Measurements from ENCODE around the gene GLI1.

GLI1 gene

DNA sequence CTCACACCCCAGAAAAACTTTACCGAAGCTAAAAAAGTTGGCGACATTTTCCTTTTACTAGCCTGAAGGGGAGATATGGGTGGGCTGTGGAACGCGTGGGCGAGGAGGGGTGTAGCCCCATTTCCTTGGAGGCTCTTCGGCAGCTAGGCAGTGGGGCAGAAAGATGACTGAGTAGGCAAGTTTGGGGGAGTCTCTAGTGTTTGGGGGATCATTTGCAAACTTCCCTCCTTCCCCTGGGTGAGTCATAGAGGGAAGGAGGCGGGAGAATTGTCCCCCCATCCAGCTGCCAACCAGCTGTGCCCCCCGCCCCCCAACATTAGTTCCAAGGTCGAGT, 2.3 kb downstream of the GLI1 start:
- peak; percentile 20 for DNase-seq

DNA sequence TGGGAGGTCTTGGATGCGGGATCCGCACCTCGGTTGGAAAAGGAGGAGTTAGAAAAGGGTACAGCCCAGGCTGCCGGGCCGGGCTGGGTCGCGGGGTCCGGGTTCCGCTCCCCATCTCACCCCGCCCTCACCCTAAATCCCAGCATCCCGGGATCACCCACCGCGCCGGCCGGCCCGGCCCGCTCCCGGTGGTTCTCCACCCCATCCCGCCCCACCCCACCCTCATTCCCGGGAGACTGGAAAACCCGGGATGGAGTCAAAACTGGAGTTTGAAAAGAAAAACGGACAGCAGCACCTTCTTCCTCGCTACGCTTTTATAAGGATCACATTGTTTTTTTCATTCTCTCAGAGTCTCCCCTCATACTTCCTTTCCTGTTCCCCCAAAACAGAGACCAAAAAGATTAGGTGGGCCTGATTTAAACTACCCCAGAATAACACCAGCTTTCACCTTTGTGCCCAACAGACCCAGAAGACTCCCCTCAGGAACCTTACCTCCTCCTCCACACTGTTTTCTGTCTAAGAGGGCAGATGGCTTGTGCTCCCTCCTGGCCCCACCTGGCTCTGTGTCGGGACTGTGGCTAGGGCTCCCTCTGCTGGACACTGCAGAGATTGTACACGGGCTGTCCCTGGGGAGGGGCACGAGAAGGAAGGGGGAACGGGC, 2.8 kb downstream of the GLI1 start:
- DNase-seq = peak; percentile 92

DNA sequence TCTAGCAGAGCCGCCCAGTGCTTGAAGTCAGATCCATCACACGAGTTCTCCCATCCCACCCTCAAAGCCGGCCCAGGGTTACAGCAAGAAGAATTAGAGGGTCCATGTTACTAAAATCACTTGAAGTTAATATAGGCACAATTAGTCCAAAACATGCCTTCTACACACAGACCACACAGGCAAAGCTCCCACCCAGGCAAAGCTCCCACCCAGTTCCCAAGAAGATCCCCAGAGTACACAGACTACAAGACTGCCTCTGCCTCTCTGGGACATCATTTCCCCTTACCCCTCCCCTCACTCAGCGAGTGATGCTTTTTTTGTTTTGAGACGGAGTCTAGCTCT, 3.3 kb downstream of the GLI1 start:
- no peak for DNase-seq

- DNase-seq = no peak
Measured at GRCh38 chr12:57464569-57464968, 5.0 kb downstream of the GLI1 start.

DNA sequence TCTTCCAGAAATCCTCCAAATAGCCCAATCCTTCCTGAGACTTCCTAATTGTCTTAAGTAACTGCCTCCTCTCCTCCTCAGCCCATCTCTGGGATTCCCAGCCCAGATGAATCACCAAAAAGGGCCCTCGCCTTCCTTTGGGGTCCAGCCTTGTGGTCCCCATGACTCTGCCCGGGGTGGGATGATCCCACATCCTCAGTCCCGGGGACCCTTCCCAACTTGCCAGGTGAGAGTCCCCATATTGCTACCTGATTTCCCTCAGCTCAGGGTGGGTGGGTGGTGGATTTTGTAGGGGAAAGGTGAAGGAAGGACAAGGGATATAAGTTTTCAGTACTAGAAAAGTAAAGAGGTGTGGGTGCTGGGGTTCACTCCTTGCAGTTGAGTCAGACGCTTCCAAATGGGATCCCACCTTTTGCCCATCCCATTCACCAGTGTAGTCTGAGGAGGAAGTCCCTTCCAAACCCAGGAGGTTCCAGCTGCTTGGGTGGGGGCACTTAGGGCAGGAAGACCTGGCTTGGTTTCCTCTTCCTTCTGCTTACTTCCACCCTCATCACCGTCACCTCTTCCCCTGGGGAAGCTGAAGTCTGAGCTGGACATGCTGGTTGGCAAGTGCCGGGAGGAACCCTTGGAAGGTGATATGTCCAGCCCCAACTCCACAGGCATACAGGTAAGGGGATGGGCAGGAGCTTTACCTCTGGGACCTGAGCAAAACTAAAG, 5.6 kb downstream of the GLI1 start:
- no peak for DNase-seq

DNA sequence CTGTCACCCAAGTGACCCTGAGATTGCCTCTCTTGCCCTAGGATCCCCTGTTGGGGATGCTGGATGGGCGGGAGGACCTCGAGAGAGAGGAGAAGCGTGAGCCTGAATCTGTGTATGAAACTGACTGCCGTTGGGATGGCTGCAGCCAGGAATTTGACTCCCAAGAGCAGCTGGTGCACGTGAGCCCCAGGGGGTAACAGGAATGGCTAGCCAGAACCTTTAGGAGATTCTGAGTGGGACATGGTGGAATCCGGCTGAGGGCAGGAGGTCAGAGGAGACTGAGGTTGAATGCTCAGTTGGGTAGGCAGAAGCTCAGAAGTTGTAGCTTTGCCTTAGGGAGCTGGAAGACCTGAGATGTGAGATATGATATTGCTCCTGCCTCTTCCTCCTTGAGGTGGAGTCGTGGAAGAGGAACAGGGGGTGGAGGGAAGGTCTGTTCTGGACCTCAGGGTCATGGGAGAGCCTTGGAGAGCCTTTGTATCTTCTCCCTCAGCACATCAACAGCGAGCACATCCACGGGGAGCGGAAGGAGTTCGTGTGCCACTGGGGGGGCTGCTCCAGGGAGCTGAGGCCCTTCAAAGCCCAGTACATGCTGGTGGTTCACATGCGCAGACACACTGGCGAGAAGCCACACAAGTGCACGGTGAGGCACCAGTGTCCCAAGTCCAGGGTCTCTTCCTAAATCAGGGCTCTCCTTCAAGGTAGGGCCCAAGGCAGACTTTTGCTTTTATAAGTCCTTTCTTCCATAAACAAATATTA, 6.3 kb downstream of the GLI1 start:
- no peak for DNase-seq

DNA sequence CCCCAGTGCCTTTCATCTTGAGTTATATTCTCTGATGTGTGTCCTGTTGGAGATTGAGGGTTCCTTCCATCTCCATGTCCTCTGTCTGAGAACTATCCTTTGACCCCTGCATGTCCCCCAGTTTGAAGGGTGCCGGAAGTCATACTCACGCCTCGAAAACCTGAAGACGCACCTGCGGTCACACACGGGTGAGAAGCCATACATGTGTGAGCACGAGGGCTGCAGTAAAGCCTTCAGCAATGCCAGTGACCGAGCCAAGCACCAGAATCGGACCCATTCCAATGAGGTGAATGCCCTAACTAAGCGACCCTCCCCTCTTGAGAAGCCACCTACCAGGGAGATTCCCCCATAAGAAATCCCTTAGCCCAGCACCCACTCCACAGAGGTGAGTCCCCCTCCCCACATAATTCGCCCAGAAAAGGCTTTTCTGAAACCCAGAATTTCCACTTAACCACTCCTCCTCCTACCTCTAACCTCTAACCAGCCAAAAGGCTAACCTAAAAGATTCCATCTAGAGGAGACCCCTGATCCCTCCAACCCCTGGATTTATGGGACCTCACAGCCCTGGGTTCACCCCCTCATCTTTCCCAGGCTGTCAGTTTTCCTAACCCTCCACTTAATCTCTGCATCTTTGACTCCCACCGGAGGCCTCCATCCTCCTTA, 7.8 kb downstream of the GLI1 start:
- no peak for DNase-seq

DNA sequence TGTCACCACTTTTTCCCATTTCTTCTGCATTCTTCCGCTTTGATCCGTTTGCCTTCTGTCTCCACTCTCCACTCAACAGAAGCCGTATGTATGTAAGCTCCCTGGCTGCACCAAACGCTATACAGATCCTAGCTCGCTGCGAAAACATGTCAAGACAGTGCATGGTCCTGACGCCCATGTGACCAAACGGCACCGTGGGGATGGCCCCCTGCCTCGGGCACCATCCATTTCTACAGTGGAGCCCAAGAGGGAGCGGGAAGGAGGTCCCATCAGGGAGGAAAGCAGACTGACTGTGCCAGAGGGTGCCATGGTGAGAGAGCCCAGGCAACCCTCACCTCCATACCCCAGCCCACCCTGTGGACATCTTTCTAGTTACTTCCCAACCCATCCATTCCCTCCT, 8.3 kb downstream of the GLI1 start:
- no peak for DNase-seq

DNA sequence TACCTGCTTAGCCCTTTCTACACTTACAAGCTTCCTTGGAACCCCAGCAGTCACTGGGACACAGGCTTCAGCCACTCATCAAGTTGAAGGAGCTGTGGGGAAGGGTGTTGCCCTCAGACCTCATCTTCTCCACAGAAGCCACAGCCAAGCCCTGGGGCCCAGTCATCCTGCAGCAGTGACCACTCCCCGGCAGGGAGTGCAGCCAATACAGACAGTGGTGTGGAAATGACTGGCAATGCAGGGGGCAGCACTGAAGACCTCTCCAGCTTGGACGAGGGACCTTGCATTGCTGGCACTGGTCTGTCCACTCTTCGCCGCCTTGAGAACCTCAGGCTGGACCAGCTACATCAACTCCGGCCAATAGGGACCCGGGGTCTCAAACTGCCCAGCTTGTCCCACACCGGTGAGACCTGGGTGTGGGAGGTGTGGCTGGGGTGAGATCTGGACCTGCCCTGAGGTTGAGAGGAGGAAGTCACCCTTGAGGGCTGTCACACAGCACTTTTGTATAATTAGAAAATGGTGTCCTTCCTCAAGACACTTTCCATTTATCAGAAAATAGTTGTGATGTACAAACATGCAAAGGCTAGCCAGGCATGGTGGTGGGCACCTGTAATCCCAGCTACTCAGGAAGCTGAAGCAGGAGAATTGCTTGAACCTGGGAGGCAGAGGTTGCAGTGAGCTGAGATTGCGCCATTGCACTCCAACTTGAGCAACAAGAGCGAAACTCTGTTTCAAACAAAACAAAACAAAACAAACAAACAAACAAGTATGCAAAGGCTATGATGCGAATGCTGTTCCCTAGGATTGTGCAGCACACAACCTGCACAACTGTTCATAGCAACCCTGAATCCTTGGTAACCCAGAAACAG, 9.9 kb downstream of the GLI1 start:
- DNase-seq = no peak

GRCh38 chr12:57470286-57470969, 10.8 kb downstream of the GLI1 start:
- DNase-seq = no peak

DNA sequence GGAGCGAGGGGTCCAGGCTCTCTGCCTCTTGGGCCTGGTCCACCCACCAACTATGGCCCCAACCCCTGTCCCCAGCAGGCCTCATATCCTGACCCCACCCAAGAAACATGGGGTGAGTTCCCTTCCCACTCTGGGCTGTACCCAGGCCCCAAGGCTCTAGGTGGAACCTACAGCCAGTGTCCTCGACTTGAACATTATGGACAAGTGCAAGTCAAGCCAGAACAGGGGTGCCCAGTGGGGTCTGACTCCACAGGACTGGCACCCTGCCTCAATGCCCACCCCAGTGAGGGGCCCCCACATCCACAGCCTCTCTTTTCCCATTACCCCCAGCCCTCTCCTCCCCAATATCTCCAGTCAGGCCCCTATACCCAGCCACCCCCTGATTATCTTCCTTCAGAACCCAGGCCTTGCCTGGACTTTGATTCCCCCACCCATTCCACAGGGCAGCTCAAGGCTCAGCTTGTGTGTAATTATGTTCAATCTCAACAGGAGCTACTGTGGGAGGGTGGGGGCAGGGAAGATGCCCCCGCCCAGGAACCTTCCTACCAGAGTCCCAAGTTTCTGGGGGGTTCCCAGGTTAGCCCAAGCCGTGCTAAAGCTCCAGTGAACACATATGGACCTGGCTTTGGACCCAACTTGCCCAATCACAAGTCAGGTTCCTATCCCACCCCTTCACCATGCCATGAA, 11.5 kb downstream of the GLI1 start:
- DNase-seq = no peak

- no peak for DNase-seq
Measured at GRCh38 chr12:57471661-57472060, 12.1 kb downstream of the GLI1 start.

DNA sequence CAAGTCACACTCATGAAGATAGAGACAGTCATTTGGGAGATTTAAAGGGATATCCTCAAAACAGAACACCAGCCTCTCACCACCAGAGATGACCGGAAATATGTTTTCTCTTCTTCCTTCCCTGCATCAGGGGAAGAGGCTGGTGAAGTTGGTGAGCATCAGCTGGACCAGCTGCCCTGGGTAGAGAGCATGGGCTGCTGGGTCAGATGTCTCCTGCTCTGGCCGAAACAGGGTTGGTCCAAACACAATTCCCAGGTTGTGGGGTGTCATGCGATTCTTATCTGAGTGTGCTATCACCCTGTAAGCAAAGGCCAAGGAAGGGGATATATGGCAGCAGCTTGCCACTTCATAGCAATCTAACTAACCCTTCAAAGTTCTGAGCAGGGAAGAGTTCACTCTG, 12.8 kb downstream of the GLI1 start:
- DNase-seq = no peak

DNA sequence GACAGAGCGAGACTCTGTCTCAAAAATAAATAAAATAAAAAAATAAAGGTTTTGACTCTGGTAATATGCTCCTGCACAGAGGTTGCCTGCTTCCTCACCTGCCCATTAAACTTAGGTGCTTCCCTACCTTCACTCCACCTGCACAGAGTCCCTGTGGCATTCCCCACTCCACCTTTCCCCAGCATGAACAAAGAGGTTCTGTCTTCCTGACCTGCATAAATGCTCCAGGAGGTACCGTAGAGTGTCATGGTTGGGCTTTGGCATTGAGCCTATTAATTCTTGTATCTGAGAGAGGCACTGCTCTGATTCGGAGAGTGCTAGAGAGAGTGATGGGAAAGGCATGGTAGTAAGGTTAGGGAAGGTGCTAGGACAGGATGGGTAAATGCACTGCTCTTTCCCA, 13.8 kb downstream of the GLI1 start:
- DNase-seq = no peak

- DNase-seq = no peak
Measured at GRCh38 chr12:57473886-57474285, 14.3 kb downstream of the GLI1 start.

- no peak for DNase-seq
Measured at GRCh38 chr12:57474430-57474829, 14.8 kb downstream of the GLI1 start.

- no peak for DNase-seq
Measured at GRCh38 chr12:57474862-57475261, 15.3 kb downstream of the GLI1 start.

- no peak for DNase-seq
Measured at GRCh38 chr12:57475271-57476161, 15.9 kb downstream of the GLI1 start.

- DNase-seq = peak; percentile 76
Measured at GRCh38 chr12:57476162-57476992, 16.8 kb downstream of the GLI1 start.
